ENCODE results near the gene VSTM2L.

- TF ChIP-seq CTCF (conservative IDR thresholded peaks at IDR 0.05; ENCODE audit: low read depth, low read length) (no peak), BHLHE40 (IDR thresholded peaks at IDR 0.05; ENCODE audit: low read depth, low read length) (no peak), RAD21 (IDR thresholded peaks at IDR 0.05; ENCODE audit: low read length) (no peak), USF2 (IDR thresholded peaks at IDR 0.05; ENCODE audit: low read depth, low read length) (no peak), SMC3 (IDR thresholded peaks at IDR 0.05; ENCODE audit: low read depth, low read length) (no peak)
These were observed 10.8 kb downstream of the VSTM2L start for GRCh38 chr20:37913567-37914366.
